HG03354 (cell line): ENCODE results near the gene PDGFC.
"Not testable (repeated sequence)": the region's sequence is repeated elsewhere in the genome, so short reads cannot be mapped to it uniquely, and the experiment has no call there.

Experiments
- ATAC-seq: cut with Tn5 transposase; IDR thresholded peaks from one replicate; pipeline ENCODE4 v1.9.1; 2021; ENCODE audit warnings: mild to moderate bottlenecking; ENCODE audit not compliant: unreplicated experiment, poor library complexity, severe bottlenecking

The PDGFC gene

DNA sequence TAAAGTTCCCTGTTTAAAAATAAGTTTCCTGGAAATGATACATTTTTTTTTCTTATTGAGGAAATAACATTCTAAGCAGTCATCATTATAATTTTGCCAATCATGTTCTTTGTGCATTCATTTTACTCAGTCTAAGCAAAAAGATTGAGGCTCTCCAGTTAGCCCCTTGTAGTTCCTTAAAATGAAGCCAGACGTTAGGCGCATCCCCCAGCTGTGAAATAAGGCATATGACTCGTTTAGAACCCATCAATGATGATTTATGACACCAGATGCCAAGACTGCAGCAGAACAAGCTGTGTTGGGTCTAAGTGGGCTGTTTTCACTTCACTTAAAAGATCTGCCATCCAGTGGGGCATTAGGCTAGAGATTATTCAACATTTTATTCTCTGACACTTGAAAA lies 17.0 kb downstream of the PDGFC start:
- no peak for ATAC-seq

DNA sequence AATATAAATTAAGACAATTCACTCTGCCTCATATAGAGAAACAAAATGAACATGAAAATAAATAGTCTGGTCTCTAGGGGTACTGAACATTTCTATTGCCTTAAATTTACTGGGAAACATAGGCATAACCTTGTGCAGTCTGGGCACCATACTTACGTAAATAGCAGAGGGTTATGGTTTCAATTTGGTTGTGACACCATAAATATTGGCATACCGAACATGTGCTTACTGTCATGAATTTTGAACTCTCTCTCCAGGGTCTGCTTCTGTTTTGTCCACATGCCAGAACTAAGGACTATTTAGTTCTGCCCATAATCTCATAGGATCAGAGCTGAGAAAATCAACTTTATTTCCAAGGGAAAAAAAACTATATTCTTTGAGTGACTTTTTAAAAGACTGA lies 17.6 kb downstream of the PDGFC start:
- no peak for ATAC-seq

DNA sequence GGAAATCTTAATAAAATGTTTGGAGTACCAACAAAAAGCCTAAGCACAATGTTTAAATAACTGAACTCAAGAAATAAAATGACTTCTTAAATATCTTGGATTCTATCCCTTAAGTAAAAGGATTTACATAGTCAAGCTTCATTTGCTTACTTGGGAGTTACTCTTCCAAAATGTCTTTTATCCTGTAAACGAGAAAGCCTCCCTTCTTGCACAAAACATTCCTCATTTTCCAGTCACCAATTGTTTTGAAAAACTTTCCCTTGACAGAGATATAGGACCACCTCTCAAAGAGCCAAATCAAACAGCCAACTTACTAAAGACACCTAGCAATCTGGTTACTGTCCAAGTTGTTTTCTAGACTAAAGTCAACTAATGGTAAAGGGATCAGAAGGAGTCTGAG lies 18.6 kb downstream of the PDGFC start:
- no peak for ATAC-seq

DNA sequence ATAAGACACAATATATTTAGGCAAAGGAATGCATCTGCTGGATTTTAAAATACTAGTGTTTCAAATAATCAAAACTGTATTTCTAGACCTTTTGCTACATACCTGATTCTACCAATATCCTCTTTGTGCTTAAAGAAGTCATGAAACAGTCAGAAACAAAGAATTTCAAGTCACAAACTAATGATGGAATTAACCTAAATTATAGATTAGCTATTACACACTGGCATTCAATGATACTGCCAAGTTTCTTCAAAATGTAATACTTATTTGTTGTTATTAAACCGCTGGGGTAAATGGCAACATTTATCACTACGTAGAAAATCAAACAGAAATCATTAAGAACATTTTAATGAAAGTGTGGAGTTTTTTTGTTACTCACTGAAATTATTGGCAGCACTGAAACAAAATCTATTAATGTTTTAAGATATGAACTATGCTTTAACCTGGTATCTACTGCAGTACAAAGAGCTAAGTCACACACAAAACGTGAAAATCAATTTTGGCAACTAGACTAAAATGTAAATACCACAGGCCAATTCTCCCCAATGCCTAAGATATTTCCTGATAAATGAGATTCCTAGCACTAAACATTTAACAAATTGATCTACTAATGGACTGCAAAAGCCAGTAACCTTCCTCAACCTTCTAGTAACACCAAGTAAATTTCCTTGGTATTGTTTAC lies 19.4 kb downstream of the PDGFC start:
- ATAC-seq, result no peak

DNA sequence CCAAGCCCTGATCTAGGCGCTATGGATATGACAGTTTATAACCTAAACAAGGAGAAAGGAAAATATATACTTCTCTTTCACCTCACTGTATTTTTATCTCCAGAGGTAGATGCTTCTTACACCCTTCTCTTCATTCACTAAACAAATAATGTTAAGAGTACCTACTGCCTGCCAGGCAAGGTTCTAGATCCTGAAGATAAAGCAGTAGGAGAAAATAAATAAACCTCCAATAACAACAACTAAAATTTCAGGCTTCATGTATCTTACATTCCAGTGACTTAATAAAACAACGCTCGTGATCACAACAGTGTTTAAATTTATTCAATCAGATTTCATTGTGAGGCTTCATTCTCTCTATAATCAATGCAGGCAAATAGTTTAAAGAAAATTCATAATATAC lies 20.7 kb downstream of the PDGFC start:
- ATAC-seq, result no peak

DNA sequence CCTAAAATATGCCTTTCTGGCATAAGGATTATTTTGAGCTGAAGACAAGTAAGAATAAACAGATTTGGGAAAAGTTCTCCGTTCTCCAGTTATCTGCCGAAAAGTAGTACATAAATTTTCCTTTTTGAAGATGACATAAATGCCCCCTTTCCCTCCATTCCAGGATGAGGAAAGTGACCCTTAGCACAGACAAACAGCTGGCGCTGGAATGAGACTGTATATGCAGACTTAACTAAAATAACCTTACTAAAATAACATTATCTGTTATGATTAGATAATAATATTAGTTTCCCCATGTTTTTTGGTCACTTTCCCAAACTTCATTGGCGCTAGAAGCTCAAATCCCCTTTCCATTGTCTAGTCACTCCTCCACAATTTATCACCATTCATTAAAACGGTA lies 21.5 kb downstream of the PDGFC start:
- ATAC-seq, result no peak

DNA sequence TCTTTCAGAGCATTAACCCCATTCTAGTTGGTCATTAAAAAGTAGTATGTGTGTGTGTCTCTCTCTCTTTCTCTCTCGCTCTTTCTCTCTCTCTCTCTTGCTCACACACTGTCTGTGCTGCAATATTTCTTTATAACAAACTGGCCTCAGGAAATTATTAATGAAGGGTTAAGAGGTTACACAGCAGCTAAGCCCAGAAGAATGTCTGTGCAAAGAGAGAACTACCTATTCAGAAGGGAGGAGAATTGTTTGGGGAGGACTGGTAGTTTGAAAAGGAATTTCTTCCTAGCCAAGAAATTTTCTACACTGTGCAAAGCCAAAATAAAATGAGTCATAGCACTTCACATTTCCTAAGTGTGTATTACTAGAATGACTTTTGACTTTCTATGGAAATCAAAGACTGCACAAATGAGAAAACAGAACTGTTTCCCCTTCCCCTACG lies 22.2 kb downstream of the PDGFC start:
- no peak for ATAC-seq

DNA sequence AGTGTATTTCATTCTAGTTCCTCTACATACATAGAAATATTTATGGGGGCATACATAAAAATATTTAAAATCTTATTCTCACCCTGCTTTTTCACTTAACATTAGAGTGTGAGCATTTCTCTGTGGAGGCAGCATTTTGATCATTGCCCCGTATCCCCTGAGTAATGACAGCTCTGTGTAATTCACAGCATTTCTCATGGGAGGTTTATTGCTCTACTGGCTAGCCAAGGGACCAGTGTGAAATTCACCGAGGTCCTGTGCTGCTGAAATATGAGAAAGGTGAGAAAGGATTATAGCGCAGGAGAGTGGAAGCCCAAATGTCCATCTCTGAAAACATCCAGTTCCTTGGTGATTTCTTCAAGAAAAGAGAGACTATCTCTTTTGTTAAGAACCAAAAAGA lies 22.9 kb downstream of the PDGFC start:
- ATAC-seq, result no peak

DNA sequence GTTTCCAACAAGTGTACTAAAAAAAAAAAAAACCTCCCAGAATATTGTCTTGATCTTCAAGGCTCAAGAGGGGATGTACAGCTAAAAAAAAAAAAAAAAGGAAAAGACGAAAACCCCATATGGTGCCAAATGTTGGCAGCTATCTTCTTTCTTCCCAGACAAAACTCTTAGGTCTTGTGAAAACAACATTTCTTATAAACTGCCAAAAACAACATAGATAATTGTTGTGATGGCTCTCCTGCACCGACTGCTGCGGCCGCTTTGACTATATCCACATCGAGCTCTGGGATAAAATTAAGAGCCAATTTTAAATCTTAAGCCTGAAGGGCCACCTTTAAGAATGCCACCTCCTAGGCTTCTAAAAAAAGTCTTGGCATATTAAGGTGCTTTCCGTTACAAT lies 23.5 kb downstream of the PDGFC start:
- ATAC-seq, result no peak

DNA sequence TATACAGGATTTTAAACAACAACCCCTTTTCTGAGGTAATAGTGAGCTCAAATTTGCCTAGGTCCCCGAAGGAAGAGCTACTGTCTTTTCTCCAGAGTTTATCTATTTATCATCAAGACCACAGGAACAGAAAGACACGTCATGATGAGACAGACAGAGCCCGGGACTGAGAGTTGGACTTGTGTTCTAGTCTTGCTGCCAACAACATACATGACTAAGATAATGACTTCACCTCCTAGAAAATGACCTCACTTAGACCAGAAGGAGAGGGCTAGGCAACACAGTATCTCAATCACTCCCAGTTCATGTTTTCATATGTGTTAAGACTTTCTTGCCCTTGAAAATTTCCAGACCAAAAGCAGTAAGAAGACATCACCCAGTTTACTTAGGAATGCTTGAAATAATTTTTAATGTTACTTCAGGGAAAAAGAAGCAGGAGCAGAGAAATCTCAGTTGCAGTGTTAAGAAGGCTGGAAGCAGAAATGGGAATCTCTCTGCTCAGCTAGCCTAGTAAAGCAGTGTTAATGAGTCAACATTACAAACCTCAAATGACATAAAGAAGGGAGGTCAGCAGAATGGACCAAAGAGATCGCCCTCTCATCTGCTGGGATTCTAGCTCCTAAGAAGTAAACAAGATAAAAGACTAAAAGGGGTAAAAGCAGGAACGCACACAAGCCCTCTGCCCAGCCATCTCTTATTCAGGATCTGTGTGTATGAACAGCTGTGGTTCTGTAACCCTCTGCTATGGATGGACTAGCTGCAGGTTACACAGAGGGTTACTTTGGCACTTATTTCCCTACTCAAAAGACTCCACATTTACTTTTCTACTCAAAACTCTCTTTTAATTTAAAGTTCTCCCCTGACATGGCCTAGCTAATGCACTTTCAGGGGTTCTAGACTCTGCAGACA lies 24.8 kb downstream of the PDGFC start:
- ATAC-seq, result no peak

DNA sequence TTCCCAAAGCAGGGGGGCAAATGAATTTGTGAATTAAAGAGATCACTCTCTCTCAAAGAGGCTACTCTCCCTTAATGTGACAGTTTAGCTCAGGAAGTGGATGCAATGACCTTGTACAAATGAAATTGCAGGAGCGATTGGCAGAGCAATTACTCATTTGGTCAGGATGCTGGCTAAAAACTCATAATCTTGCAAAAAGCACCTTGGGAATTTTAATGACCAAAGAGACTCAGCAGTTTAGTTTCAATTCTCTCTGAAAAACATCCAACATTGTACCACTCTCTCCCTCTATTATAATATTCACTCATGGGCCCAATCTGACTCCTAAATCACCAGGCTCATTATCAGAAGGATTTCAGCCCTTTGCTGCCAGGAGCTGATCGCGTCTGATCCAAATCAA lies 26.1 kb downstream of the PDGFC start:
- ATAC-seq, result no peak

DNA sequence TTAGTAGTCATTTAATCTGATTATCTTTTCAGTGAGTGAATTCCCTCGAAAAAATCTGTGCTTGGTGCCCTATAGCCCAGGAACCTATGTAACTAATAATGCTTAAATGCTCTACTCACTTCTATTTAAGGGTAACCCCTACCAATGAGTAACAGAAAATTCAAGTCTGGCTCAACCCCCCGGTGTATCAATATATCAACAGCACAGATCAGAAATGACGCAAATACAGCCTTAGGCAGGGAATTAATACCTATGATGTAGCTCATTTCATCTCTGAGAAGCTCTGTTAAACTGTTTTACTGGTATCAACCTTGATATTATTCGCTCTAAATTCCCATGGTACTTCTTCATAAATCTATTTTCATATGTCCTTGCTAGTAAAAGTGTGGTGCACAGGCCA lies 28.6 kb downstream of the PDGFC start:
- ATAC-seq, result no peak

DNA sequence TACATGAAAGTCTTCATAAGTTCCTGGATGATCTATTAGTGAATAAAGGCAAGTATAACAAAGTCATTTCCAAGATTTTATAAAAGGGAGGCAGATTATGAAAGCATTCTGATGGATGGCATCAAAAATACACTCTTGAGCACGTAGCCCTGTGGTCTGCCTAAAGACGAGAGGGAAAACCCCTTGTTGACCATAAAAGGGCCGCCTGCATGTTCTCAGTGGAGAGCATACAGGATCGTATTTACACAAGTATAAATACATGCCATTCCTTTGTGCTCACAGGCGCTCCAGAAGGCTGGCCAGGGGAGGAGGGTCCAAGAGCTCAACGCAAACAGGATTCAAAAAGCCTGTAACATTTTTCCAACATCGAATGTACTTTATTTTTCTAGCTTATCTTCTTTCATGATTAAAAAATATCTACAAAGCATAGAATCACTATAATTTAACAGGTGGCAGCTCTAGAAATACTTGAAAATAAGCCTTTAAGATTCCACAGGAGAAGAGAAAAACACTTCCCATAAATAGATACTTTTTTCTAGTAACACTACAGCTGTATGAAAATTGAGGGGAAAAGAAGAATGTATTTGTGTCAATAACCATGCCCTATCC lies 29.6 kb downstream of the PDGFC start:
- no peak for ATAC-seq

DNA sequence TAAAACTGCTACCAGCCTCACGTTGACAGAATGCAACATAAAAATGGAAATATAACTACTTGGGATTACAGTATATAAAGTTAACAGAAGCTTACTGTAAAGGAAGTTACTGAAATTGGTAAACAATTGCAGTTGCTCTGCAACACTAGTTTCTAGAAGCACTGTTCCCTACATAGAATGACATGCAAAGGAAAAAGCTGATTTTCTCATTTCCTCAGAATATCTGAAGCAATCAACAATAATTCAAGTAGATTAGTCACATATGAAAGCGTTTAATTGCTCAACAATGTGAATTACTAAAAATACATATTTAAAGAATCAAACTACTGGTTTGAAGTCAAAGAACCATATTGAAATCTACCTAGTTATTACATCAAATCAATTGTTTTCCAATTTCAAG lies 31.8 kb downstream of the PDGFC start:
- ATAC-seq, result no peak

DNA sequence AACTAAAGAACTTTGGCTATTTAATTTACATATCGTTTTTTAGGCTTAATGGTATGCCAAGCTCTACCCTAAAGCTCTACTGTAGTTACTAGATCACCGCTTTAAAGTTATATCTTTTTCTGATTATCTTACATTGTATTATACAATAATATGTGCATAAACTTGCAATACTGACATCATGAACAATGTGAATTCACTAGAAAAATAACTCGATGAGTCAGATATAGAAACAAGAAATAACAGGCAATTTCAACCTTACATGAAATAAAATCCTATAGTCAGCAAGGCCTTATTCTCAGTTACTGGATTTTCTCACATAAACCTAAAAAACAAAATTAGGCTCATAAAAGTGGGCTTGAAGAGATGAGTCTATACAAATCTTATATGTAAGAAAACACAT lies 32.5 kb downstream of the PDGFC start:
- no peak for ATAC-seq

DNA sequence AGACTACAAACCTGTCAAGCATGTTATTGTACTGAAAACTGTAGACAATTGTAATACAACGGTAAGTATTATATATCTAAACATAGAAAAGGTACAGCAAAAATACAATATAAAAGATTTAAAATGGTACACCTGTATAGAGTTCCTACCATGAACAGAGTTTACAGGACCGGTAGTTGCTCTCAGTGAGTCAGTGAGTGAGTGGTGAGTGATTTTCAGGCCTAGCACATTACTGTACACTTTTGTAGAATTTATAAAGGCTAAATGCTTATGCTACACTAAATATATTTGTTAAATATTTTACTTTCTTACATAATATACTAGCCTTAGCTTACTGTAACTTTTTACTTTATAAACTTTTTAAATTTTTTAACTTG lies 37.4 kb downstream of the PDGFC start:
- no peak for ATAC-seq

DNA sequence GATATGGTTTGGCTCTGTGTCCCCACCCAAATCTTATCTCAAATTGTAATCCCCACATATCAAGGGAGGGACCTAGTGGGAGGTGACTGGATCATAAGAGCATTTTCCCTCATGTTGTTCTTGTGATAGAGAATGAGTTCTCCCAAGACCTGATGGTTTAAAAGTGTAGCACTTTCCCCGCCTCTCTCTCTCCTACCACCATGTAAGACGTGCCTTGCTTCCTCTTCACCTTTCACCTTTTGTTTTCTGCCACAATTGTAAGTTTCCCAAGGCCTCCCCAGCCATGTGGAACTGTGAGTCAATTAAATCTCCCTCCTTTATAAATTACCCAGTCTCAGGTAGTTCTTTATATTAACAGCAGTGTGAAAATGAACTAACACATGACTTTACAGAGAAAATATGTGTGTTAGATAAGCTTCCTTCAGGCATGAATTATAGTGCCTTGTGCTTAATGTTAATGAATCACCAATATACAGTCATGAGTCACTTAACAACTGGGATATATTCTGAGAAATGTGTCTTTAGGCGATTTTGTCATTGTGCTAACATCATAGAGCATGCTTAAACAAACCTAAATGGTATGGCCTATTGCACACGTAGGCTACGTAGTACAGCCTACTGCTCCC lies 37.9 kb downstream of the PDGFC start:
- no peak for ATAC-seq

DNA sequence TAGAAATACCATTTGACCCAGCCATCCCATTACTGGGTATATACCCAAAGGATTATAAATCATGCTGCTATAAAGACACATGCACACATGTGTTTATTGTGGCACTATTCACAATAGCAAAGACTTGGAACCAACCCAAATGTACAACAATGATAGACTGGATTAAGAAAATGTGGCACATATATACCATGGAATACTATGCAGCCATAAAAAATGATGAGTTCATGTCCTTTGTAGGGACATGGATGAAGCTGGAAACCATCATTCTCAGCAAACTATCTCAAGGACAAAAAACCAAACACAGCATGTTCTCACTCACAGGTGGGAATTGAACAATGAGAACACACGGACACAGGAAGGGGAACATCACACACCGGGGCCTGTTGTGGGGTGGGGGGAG lies 39.2 kb downstream of the PDGFC start:
- not testable (repeated sequence) for ATAC-seq

DNA sequence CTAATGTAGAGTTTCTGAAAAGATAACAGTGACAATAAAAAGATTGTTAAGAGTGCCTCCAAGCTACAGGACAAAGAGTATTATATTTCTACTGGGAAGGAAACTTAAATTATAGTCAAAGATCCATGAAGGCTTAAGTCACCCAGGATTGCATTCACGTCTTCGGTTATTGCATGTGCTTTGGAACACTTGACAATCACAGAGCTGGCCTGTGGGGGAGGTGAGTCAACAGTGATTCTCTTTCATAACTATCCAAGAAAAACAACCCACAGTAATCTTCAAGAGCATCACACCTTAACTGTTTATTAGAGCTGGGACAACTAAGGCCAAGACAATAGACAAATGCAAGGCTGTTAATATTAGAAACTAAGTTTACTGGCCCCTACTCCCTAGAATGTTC lies 40.3 kb downstream of the PDGFC start:
- no peak for ATAC-seq

DNA sequence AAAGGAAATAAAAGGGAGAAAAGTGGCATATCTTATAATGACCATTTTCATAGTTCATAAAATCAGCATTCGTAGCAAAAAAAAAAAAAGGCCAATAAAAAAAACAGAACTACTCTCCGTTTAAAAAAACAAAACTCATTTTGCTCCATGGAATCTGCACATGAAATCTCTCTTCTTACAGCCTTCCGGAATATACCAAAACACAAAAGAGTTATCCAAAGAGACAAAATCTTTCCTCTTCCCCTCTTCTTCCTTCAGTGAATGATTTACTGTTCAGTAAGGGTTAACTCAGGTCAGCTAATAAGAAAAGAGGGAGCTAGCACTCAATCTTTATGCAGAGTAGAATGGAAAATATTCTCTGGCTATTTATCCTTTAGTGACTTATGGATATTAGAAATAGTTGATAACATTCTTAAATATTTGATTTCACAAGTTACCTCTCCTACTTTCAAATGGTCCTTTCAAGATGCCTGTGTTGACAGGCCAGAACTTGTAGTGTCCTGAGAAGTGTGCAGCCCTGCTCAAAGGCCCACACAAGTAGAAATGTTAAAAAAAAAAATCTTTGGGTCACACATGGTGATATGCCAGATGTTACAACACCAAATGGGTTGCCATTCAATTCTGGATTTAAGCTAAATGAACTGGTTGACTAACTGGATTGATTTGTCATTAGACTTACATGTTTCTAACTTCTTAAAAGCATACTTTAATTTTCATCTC lies 42.1 kb downstream of the PDGFC start:
- ATAC-seq, result no peak
